Stimulated activated naive CD8-positive, alpha-beta T cell treated with anti-CD3 and anti-CD28 coated beads, Interleukin-15, Interleukin-2, amounts not matched to agents 100 ng/mL and 50 ng/mL, for 24 hours (primary cell): Measurements from ENCODE around the gene MED10.

Experiments used
- H3K27ac Mint-ChIP-seq: one replicate; pipeline ENCODE4 v1.8.0; 2021; ENCODE audit warnings: mild to moderate bottlenecking, mixed read lengths
- H3K27me3 Mint-ChIP-seq: one replicate; pipeline ENCODE4 v1.8.0; 2021; ENCODE audit warnings: mixed read lengths
- H3K36me3 Mint-ChIP-seq: one replicate; pipeline ENCODE4 v1.8.0; 2021; ENCODE audit warnings: low read depth, mixed read lengths
- H3K4me1 Mint-ChIP-seq: one replicate; pipeline ENCODE4 v1.8.0; 2021; ENCODE audit warnings: low read depth, mixed read lengths
- H3K4me3 Mint-ChIP-seq: one replicate; pipeline ENCODE4 v1.8.0; 2021; ENCODE audit warnings: mild to moderate bottlenecking, mixed read lengths
- H3K9me3 Mint-ChIP-seq: one replicate; pipeline ENCODE4 v1.8.0; 2021; ENCODE audit warnings: mixed read lengths

The MED10 gene

DNA sequence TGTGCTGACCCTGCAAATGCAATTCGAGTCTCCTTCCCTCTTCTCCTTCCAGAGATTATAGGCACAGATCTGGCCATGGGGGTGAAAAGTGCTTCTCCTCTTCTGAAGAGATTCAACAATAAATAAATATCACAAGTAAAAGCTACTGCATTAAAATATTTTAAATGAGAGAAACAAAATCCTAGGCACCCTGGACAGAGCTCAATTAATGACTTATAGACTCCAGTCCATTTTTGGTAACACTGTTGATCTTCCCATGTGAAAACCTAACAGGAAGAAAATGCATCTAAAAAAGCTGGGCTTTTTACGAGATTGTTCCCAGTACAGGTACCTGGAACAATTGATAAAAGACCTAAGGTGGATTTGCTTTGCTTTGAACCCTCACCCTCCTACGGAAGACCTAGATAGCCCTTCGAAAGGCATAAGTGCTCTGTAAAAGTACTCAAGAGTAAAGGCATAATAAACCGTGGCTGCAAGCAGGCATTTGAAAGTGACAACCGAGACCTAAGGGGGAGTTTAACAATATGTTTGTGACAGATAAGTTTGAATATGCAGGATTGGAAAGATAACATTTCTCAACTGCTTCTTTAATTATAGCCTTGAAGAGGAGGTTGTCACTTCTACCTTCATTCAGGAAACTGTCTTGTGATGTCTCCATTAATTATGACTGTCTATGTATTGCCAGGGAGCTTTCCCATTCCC, 29.4 kb upstream of the MED10 start:
- no peaks in the 10 kb centered on the region for H3K36me3 Mint-ChIP-seq
- H3K27me3 Mint-ChIP-seq, result peaks cover 20% of the 10 kb centered on the region
- H3K27ac Mint-ChIP-seq, result no peak overlapping the region
- H3K4me3 Mint-ChIP-seq, result no peak overlapping the region
- no peaks in the 10 kb centered on the region for H3K9me3 Mint-ChIP-seq
- peaks cover 9% of the 10 kb centered on the region for H3K4me1 Mint-ChIP-seq

DNA sequence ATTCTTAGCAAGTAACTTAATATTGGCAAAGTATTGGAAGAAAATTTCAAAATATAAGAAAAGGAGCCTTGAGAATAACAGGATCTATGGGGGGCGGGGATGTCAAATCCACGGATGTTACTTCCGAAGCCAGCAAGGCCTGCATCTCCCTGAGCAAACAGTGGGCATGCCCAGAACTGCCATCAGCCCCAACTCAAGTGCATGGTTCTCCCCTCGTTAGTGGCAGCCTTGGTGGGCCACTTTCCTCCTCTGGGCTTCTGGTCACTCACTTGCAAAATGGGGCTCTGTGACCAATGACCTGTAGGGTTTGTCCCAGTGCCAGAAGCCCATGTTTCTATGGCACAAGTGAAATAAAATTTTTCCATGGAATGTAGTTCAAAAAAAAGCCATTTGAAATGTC, 27.2 kb upstream of the MED10 start:
- Mint-ChIP-seq H3K4me1 (peaks cover 9% of the 10 kb centered on the region), H3K27me3 (peaks cover 32% of the 10 kb centered on the region), H3K27ac (no peak overlapping the region)

DNA sequence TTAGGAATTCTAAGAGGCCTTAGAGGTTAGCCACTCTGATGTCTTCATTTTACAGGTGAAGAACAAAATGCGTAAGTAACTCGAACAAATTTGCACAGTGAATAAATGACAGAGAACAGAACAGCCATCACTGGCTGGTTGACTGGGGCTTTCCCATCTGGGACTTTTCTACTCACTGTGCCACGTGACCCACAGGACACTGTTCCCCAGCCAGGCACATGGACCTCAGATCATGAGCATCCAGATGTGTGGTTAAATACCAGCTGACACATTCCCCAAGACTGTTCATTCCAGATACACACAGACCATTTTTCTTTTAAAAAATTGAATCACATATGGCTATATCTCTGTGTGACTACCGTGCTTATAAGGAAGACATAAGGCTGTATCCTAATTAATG, 25.8 kb upstream of the MED10 start:
- H3K4me1 Mint-ChIP-seq, result peaks cover 9% of the 10 kb centered on the region
- no peaks in the 10 kb centered on the region for H3K36me3 Mint-ChIP-seq
- H3K9me3 Mint-ChIP-seq, result no peaks in the 10 kb centered on the region
- peaks cover 32% of the 10 kb centered on the region for H3K27me3 Mint-ChIP-seq
- no peak overlapping the region for H3K27ac Mint-ChIP-seq
- no peak overlapping the region for H3K4me3 Mint-ChIP-seq

More for the DNA sequence above, 27.2 kb upstream of the MED10 start:
- Mint-ChIP-seq H3K36me3 (no peaks in the 10 kb centered on the region), H3K4me3 (no peak overlapping the region), H3K9me3 (no peaks in the 10 kb centered on the region)

DNA sequence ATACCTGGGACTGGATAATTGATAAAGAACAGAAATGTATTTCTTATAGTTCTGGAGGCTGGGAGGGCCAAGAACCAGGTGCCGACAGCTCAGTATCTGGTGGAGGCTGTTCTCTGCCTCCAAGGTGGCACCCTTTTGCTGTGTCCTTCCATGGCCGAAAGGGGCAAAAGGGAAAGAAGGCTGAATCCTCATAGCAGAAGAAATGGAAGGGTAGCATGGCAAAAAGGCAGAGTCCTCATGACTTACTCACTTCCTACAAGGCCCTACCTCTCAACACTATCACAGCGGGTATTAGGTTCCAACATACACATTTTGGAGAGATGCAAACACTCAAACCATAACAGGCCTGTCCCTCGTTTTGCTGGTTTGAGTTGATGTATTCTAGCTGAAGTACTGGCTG, 25.1 kb upstream of the MED10 start:
- Mint-ChIP-seq H3K4me1 (peaks cover 5% of the 10 kb centered on the region), H3K27me3 (peaks cover 32% of the 10 kb centered on the region), H3K36me3 (no peaks in the 10 kb centered on the region), H3K4me3 (no peak overlapping the region), H3K9me3 (no peaks in the 10 kb centered on the region), H3K27ac (no peak overlapping the region)

DNA sequence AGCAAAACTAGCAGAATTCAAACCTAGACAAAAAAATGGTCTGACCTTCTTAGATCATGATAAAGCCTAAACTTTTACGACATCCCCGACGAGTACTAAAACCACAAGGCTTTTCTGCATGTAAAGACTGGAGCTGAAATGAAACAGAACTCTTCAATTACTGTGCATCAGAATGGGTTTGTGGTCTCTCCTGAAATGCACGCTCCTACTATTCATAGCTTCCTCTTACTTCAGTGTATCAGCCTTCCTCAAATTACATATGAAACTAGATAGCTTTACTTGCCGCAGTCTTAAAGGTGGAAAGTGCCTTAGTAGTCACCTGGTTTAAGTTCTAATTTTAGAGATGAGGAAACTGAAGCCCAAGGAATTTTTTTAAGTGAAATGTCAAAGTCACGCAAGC, 24.6 kb upstream of the MED10 start:
- peaks cover 32% of the 10 kb centered on the region for H3K27me3 Mint-ChIP-seq
- peaks cover 4% of the 10 kb centered on the region for H3K4me1 Mint-ChIP-seq
- H3K27ac Mint-ChIP-seq, result no peak overlapping the region
- H3K4me3 Mint-ChIP-seq, result no peak overlapping the region
- no peaks in the 10 kb centered on the region for H3K9me3 Mint-ChIP-seq
- no peaks in the 10 kb centered on the region for H3K36me3 Mint-ChIP-seq

DNA sequence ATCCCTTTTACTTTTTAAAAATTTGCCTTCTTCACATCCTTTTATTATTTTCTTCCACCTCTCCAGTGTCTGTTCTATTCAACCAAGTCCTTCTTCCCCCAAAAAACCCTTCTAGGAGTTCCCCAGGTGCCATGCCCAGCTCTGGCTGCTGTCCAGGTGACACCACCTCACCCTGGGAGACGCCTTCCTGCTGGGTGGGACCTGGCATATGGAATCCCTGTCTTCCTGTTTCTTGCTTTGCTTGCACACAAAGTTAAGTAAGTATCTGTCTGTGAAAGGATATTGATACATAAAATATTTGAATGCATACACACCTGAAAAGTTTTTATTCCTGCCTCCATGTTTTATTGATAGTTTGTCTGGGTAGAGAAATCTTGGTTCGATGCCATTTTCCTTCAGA, 23.1 kb upstream of the MED10 start:
- no peak overlapping the region for H3K27ac Mint-ChIP-seq
- H3K9me3 Mint-ChIP-seq, result no peaks in the 10 kb centered on the region
- peaks cover 25% of the 10 kb centered on the region for H3K27me3 Mint-ChIP-seq
- peaks cover 4% of the 10 kb centered on the region for H3K4me1 Mint-ChIP-seq
- no peaks in the 10 kb centered on the region for H3K36me3 Mint-ChIP-seq
- no peak overlapping the region for H3K4me3 Mint-ChIP-seq

DNA sequence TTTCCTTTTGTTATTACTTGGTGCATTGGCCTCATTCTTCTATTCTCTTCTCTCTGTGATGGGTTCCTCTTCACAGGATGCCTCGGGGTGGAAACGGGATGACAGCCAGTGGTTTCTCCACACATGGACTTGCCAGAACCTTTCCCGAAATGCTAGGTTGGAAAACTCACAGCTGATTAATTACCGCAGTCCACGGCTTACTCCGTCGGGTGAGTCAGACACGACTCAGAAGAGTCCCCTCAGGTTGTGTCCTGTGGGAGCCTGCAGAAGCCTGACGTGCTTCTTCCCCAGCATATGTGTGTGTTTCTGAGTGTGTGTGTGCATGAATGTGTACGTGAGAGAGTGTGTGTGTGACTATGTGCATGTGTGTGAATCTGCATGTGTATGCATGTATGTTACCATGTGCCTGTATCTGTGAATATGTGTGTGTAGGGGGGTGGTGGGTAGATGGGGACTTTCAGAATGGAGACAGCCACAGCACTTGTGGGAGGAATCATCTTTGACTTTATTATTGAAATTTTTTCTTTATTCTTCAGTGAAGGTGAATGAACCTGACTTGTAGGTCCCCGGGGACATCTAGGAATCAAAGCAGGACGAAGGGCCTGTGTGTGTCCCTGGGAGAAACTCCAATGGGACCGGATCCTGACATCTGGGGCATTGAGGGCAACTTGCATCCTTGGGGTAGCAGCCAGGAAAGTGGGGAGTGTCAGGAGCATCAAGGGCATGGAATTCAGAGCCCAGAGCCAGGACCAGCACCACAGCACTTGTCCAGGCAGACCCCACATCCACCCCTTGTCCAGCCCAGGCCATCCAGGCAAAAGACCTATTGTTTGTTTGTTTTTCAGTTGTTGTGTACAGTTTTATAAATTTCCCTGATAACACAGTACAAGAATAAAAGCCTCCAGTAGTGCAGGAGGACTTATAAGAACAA, 21.9 kb upstream of the MED10 start:
- no peak overlapping the region for H3K4me3 Mint-ChIP-seq
- H3K9me3 Mint-ChIP-seq, result no peaks in the 10 kb centered on the region
- H3K27ac Mint-ChIP-seq, result no peak overlapping the region
- H3K36me3 Mint-ChIP-seq, result no peaks in the 10 kb centered on the region
- peaks cover 4% of the 10 kb centered on the region for H3K4me1 Mint-ChIP-seq
- H3K27me3 Mint-ChIP-seq, result peaks cover 25% of the 10 kb centered on the region

DNA sequence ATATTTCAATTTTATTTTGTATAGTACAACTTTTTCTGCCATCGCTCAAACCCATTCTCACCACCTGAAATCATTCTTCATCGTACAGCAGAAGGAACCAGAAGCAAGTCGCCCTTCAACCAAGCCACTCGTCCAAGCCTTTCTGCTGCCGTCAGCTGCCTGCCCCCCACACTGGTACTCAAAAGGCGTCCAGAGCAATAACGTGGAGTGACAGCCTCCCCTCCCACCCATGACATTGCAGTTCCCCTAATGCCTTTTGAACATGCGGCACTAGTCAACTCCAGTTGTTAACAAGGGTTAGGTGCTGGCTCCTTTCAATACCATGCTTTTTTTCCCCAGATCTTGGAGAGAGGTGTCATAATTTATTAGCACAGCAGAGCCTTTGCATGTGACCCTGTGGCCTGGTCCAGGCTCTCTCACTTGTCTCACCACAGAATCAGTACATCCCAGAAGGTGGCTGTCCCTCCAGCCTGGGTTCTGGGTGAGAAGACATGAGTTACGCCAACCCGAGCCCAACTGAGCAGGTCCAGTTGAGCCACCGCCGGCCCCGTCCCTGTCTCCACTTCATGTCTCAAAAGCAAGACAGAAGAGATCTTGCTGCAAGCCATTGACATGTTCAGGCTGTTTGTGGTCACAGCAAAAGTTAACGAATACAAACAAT, 20.4 kb upstream of the MED10 start:
- Mint-ChIP-seq H3K27ac (no peak overlapping the region), H3K4me3 (no peak overlapping the region), H3K36me3 (no peaks in the 10 kb centered on the region), H3K27me3 (peaks cover 25% of the 10 kb centered on the region), H3K4me1 (peaks cover 4% of the 10 kb centered on the region), H3K9me3 (no peaks in the 10 kb centered on the region)

DNA sequence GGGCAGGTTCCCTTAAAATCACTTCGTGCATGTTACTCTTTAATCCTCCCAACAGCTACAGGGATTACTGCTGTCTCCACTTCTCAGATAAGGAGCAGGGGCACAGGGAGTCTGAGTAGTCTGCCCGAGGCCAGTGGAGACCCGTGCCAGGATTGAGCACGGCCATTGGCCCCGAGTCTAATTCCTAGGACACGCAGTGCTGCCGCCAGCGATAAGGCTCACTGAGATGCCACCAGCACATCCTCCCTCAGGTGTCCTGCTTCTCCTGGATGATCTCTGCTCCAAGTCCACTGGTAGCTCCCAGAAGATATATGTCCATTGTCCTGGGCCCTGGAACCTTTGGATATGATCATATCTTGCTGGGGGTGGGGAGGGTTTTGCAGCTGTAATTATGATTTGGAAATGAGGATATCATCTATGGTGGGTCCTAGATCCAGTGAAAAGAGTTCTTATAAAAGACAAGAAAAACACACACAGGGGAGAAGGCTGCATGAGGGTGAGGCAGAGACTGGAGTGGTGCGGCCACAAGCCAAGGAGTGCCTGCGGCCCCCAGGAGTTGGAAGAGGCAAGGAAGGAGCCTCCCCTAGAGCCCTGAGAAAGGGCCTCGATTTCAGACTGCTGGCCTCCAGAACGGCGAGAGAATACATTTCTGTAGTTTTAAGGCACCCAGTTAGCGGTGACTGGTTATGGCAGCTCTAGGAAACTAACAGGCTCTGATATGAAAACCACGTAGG, 19.4 kb upstream of the MED10 start:
- Mint-ChIP-seq H3K4me3 (no peak overlapping the region), H3K27me3 (peaks cover 23% of the 10 kb centered on the region), H3K27ac (no peak overlapping the region), H3K36me3 (no peaks in the 10 kb centered on the region), H3K4me1 (no peaks in the 10 kb centered on the region), H3K9me3 (no peaks in the 10 kb centered on the region)

DNA sequence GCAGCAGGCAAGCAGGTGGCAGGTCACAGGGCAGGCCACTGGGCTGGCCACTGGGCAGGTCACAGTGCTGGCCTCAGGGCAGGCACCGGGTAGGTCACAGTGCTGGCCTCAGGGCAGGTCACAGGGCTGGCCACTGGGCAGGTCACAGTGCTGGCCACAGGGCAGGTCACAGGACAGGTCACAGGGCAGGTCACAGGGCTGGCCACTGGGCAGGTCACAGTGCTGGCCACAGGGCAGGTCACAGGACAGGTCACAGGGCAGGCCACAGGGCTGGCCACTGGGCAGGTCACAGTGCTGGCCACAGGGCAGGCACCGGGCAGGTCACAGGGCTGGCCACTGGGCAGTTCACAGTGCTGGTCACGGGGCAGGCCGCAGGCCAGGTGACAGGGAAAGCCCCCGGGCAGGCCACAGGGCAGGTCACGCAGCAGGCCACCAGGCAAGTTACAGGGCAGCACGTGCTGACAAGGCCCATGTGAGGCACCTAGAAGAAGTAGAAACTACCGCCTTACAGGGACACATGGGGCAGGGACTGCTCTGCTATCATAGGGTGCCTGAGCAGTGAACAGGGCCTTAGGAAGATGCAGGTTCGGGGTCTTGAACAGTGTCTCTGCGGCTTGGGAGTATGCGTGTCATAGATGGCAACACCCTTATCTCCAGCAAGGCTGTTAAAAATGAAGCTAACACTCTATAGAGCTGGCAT, 18.6 kb upstream of the MED10 start:
- Mint-ChIP-seq H3K27ac (no peak overlapping the region), H3K27me3 (peaks cover 22% of the 10 kb centered on the region), H3K4me3 (no peak overlapping the region), H3K9me3 (no peaks in the 10 kb centered on the region), H3K4me1 (no peaks in the 10 kb centered on the region), H3K36me3 (no peaks in the 10 kb centered on the region)

DNA sequence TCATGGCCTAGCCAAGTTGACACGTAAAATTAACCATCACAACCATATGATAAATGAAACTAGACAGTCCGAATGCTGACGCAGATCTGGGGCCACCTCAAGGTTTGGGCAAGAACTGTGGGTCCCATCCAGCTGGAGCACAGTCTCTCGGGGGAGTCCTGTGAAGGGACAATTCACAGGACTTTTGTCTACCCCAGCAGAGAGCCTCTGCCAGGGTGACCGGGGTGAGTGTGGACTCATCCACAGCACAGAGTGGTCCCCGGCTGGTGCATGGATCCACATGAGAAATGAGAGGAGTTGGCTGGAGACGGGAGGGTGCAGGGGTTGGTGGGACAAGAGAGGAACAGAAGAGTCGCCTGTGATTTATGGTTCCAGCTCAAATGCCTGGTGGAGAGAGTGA, 17.7 kb upstream of the MED10 start:
- no peaks in the 10 kb centered on the region for H3K9me3 Mint-ChIP-seq
- H3K36me3 Mint-ChIP-seq, result no peaks in the 10 kb centered on the region
- peaks cover 21% of the 10 kb centered on the region for H3K27me3 Mint-ChIP-seq
- no peak overlapping the region for H3K4me3 Mint-ChIP-seq
- H3K27ac Mint-ChIP-seq, result no peak overlapping the region
- no peaks in the 10 kb centered on the region for H3K4me1 Mint-ChIP-seq

DNA sequence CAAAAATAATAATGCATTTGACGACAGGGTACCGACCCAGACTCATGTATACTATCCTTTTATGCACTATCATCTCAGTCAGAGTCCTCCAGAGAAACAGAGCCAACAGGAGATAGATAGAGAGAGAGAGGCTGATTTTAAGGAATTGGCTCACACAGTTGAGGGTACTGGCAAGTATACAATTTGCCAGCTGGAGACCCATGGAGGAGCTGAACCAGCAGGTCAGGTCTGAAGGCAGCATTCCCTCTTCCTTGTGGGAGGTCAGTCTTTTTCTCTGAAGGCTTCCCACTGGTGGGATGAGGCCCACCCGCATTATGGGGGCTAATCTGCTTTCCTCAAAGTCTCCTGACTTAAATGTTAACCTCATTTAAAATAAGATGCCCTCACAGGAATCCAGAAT, 17.3 kb upstream of the MED10 start:
- no peak overlapping the region for H3K4me3 Mint-ChIP-seq
- H3K36me3 Mint-ChIP-seq, result no peaks in the 10 kb centered on the region
- H3K4me1 Mint-ChIP-seq, result no peaks in the 10 kb centered on the region
- H3K9me3 Mint-ChIP-seq, result no peaks in the 10 kb centered on the region
- H3K27me3 Mint-ChIP-seq, result peaks cover 26% of the 10 kb centered on the region
- H3K27ac Mint-ChIP-seq, result no peak overlapping the region

DNA sequence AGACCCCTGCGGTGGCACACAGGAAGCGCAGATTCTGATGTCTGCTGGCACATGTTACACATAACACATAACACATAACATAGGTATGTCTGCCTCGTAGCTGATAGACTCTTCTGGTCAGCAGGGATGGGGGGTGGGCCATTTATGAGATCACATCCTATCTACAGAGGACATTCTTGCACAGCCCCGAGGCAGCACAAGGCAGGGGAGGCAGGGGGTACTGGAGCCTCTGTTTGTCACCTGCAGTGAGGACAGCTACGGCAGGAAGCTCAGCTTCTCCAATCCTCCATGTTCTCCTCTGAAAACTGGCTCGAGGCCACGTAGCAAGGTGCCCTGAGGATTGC, 16.7 kb upstream of the MED10 start:
- Mint-ChIP-seq H3K4me3 (no peak overlapping the region), H3K36me3 (no peaks in the 10 kb centered on the region), H3K9me3 (no peaks in the 10 kb centered on the region), H3K27me3 (peaks cover 31% of the 10 kb centered on the region), H3K4me1 (no peaks in the 10 kb centered on the region), H3K27ac (no peak overlapping the region)

DNA sequence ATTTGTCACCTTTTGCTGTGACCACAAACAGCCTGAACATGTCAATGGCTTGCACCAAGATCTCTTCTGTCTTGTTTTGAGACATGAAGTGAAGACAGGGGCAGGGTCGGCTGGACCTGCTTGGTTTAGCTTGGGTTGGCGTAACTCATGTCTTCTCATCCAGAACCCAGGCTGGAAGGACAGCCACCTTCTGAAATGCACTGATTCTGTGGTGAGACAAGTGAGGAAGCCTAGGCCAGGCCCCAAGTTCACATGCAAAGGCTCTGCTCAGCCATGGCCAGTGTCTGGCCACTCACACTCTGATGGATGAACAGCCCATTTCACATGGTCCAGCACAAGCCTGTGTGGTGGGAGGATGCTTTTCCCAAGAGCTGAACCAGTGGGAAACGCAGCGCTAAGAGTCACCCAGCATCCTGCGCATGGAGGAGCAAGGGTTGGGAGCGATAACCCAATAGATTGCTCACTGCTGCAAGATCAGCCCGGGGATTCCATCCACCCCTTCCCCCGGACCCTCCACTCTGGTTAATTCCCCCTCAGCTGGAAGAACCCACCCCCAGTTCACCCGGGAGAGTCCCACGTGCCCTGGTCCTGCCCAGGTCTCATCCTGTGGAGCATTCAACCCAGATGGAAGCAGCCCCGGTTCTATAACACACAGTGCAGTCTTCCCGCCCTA, 16.2 kb upstream of the MED10 start:
- Mint-ChIP-seq H3K9me3 (no peaks in the 10 kb centered on the region), H3K4me1 (no peaks in the 10 kb centered on the region), H3K4me3 (no peak overlapping the region), H3K27ac (no peak overlapping the region), H3K27me3 (peaks cover 36% of the 10 kb centered on the region), H3K36me3 (no peaks in the 10 kb centered on the region)
